Measurements from ENCODE around the gene KDM1B.

KDM1B gene

GRCh38 chr6:18186033-18186432, 30.8 kb downstream of the KDM1B start:
- Histone ChIP-seq H3K36me3 (ENCODE audit: control insufficient read depth in 2 of 2, insufficient read depth in 1 of 2, low read length in 2 of 2) (peaks cover 0 to 1% of the 10 kb centered on the region in 2 experiments; a peak in 2 of 3 replicates), H3K4me1 (ENCODE audit: control insufficient read depth, insufficient read depth, low read length) (peaks cover 4% of the 10 kb centered on the region; the same call in 1 of the 2 replicates), H3K9me3 (ENCODE audit: control insufficient read depth, insufficient read depth, low read depth, low read length) (no peaks in the 10 kb centered on the region), H3K4me3 (ENCODE audit: low read depth, low read length) (no peak overlapping the region), H3K27ac (ENCODE audit: extremely low read depth, low read depth, low read length) (no peak overlapping the region)
- CTCF ChIA-PET = interaction anchor here (1.5 kb wide), 1 partner anchor 382 kb away, joined by 3 read pairs; no protein-coding TSS in a partner anchor
- TF ChIP-seq ZNF341 (tag by site-specific recombination; IDR thresholded peaks at IDR 0.05; ENCODE audit: low read depth) (peak; percentile 52; the same call in 1 of the 2 replicates), ZIC2 (tag by site-specific recombination; IDR thresholded peaks at IDR 0.05) (peak; percentile 41), ZNF211 (tag by site-specific recombination; IDR thresholded peaks at IDR 0.05; ENCODE audit: low read depth) (no peak)
- POLR2A ChIA-PET = no interaction called here

- peaks cover 4% of the 10 kb centered on the region; the same call in 1 of the 2 replicates for H3K4me1 ChIP-seq (ENCODE audit: control insufficient read depth, insufficient read depth, low read length)
- H3K9me3 ChIP-seq (ENCODE audit: control insufficient read depth, insufficient read depth, low read depth, low read length) = no peaks in the 10 kb centered on the region
- no peak overlapping the region for H3K27ac ChIP-seq (ENCODE audit: extremely low read depth, low read depth, low read length)
- CTCF ChIA-PET = no interaction called here
- H3K4me3 ChIP-seq (ENCODE audit: low read depth, low read length) = no peak overlapping the region
- H3K36me3 ChIP-seq (ENCODE audit: control insufficient read depth in 2 of 2, insufficient read depth in 1 of 2, low read length in 2 of 2) = peaks cover 0 to 7% of the 10 kb centered on the region in 2 experiments; a peak in 2 of 3 replicates
- TF ChIP-seq ZBTB49 (tag by site-specific recombination; IDR thresholded peaks at IDR 0.05; ENCODE audit: low read depth) (no peak), ZNF398 (tag by site-specific recombination; IDR thresholded peaks at IDR 0.05) (no peak), FEZF1 (tag by site-specific recombination; IDR thresholded peaks at IDR 0.05) (peak; percentile 43; the same call in 1 of the 2 replicates), ZNF335 (tag by site-specific recombination; conservative IDR thresholded peaks at IDR 0.05) (no peak), PRDM10 (tag by site-specific recombination; IDR thresholded peaks at IDR 0.05) (no peak), ZIC2 (tag by site-specific recombination; IDR thresholded peaks at IDR 0.05) (peak; percentile 69)
- POLR2A ChIA-PET = no interaction called here
Measured at GRCh38 chr6:18186540-18187250, 31.5 kb downstream of the KDM1B start.

GRCh38 chr6:18187701-18188100, 32.5 kb downstream of the KDM1B start:
- POLR2A ChIA-PET = no interaction called here
- H3K4me1 ChIP-seq (ENCODE audit: control insufficient read depth, insufficient read depth, low read length) = peaks cover 4% of the 10 kb centered on the region; the same call in 1 of the 2 replicates
- TF ChIP-seq ZNF623 (tag by site-specific recombination; IDR thresholded peaks at IDR 0.05) = no peak
- TF ChIP-seq REST (tag by site-specific recombination; IDR thresholded peaks at IDR 0.05) = no peak
- H3K4me3 ChIP-seq (ENCODE audit: low read depth, low read length) = no peak overlapping the region
- H3K9me3 ChIP-seq (ENCODE audit: control insufficient read depth, insufficient read depth, low read depth, low read length) = no peaks in the 10 kb centered on the region
- peaks cover 0 to 7% of the 10 kb centered on the region in 2 experiments; a peak in 2 of 3 replicates for H3K36me3 ChIP-seq (ENCODE audit: control insufficient read depth in 2 of 2, insufficient read depth in 1 of 2, low read length in 2 of 2)
- CTCF ChIA-PET = no interaction called here
- H3K27ac ChIP-seq (ENCODE audit: extremely low read depth, low read depth, low read length) = no peak overlapping the region
